ES-I3 (cell line): ENCODE data around the gene MRPL51.

ENCODE experiments used
- H3K36me3 ChIP-seq: 2 replicates; pipeline ENCODE4 v1.6.1; 2013; ENCODE audit warnings: mild to moderate bottlenecking, low read length, control low read depth, moderate library complexity; ENCODE audit not compliant: insufficient read depth
- H3K4me1 ChIP-seq: 2 replicates; pipeline ENCODE4 v1.6.1; 2013; ENCODE audit warnings: mild to moderate bottlenecking, control low read depth, low read length; ENCODE audit not compliant: insufficient read depth
- H3K9ac ChIP-seq: 2 replicates; pipeline ENCODE4 v1.6.1; 2013; ENCODE audit warnings: low read depth, mild to moderate bottlenecking, low read length, moderate library complexity
- H3K9me3 ChIP-seq: 2 replicates; pipeline ENCODE4 v1.6.1; 2013; ENCODE audit warnings: mild to moderate bottlenecking, low read length, moderate library complexity; ENCODE audit not compliant: control insufficient read depth, insufficient read depth

Gene MRPL51

DNA sequence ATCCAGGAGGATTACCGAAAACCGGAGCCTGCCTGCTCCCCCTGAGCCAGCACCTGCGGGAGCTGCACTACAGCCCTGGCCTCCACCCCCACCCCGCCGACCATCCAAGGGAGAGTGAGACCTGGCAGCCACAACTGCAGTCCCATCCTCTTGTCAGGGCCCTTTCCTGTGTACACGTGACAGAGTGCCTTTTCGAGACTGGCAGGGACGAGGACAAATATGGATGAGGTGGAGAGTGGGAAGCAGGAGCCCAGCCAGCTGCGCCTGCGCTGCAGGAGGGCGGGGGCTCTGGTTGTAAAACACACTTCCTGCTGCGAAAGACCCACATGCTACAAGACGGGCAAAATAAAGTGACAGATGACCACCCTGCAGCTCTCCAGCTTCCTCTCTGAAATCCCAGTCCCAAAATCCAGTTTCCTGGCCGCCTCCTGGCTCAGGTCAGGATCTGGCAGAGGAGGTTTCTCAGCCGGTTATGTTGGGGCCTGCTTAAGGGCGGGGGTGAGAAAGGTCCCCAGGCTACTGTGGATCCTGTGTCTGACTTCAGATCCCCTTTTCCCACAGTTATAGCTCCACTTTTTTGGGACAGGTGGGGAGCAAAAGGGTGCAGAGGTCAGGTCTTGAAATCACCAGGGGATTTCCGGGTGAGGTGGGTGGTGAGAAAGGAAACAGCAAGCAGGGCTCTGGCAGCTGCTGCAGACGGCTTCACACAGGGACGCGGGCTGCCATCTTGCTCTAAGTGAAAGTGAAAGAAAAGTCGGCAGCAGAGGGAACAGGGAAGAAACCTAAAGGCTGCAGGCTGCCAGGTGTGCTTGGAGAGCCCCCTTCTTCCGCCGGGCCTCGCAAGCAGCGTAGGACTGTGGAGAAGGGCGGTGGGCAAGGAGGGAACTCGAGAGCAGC is 41.5 kb downstream of the MRPL51 start, which contains the start of gene TAPBPL:
TAPBPL (plus strand) TSS at position 695 of the 897 bp plus-strand sequence. CDS start 207 bp downstream, outside the sequence.
- Histone ChIP-seq H3K36me3 (no peaks in the 10 kb centered on the region), H3K9ac (peak within 1 kb of the TSS; percentile 62), H3K9me3 (no peaks in the 10 kb centered on the region), H3K4me1 (peaks cover 22% of the 10 kb centered on the region)

- H3K36me3 ChIP-seq = no peaks in the 10 kb centered on the region
- H3K9ac ChIP-seq = peak overlapping the region; percentile 62
- peaks cover 22% of the 10 kb centered on the region for H3K4me1 ChIP-seq
- H3K9me3 ChIP-seq = no peaks in the 10 kb centered on the region
These were observed 42.2 kb downstream of the MRPL51 start for GRCh38 chr12:6450869-6451347.

DNA sequence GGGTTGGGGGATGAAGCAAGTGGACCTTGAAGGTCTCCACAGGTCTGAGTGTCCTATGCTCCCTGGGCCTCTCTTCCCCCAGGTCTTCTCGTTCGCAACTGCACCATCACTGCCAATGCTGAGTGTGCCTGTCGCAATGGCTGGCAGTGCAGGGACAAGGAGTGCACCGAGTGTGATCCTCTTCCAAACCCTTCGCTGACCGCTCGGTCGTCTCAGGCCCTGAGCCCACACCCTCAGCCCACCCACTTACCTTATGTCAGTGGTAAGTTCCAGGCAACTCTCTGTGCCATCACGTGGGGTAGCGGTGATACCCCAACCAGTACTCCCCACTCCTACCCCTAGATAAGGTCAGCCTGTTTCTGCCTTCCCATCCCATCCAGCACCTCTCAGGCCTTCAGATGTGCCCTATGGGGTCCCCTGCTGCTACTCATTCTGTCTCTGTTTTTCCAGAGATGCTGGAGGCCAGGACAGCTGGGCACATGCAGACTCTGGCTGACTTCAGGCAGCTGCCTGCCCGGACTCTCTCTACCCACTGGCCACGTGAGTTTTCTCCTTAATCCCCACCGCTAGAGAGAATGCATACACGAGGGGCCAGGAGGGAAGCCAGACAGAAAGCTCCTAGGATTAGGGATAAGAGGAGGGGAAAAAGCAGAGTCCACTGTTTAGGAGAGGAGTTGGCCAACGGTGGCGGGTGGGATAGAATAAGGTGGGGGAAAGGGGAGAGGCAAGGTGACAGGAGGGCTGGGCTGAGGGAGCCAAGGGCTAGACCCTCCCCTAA is 42.8 kb downstream of the MRPL51 start:
- H3K4me1 ChIP-seq = peaks cover 22% of the 10 kb centered on the region
- H3K36me3 ChIP-seq = no peaks in the 10 kb centered on the region
- no peaks in the 10 kb centered on the region for H3K9me3 ChIP-seq
- H3K9ac ChIP-seq = peak overlapping the region; percentile 62; the same call in 1 of the 2 replicates

DNA sequence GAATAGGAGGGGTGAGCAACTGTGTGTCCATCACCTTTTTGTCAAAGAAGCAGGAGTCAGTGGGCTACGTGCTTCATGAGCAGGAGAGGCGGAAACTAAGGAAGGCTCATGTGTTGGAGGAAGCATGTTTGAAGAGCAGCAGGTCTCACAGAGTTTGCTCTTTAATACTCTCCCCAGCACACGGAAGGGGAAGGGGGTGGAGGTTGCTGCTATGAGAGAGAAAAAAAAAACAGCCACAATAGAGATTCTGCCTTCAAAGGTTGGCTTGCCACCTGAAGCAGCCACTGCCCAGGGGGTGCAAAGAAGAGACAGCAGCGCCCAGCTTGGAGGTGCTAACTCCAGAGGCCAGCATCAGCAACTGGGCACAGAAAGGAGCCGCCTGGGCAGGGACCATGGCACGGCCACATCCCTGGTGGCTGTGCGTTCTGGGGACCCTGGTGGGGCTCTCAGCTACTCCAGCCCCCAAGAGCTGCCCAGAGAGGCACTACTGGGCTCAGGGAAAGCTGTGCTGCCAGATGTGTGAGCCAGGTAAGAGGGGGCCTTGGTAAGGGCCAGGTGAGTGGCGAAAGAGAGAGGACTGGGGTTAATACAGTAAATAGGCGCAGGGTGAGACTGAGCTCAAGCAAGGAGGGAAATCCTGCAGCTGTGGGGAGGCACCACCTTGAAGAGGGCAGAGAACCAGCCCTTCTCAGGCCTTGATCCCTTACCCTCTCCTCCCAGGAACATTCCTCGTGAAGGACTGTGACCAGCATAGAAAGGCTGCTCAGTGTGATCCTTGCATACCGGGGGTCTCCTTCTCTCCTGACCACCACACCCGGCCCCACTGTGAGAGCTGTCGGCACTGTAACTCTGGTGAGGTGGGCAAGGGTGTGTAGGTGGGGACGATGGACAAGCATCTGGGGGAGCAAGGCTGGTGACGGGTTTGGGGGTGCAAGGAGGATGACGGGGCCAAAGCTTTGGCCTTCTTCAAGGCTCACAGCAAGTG is 48.1 kb downstream of the MRPL51 start, which contains the start of gene CD27:
CD27 (plus strand) TSS at position 252 of the 985 bp plus-strand sequence; CDS start at position 393, 141 bp downstream.
- no peak within 1 kb of the TSS for H3K9ac ChIP-seq

DNA sequence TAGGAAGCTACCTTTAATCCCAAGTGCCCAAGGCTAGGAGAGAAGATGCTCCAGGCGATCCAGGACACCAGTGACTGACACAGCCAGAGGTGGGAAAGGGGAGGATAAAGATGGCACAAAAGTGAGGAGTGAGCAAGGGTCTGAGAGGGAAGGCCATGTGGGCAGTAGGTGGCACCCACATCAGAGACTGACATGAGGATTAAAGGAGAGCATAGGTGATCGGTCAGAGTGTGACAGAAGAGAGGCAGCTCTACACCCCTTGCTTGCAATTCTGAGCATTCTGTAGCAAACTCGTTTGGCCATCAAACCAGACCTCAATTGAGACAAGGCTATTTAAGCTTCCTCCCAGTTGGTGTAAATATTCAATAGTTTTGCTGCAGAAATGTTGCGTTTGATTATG is 49.0 kb downstream of the MRPL51 start:
- Histone ChIP-seq H3K9ac (no peak overlapping the region), H3K4me1 (0 out of 2 replicates have a peak, but pooled peaks cover 4% of the 10 kb centered on the region), H3K9me3 (no peaks in the 10 kb centered on the region), H3K36me3 (no peaks in the 10 kb centered on the region)

More for the DNA sequence above, 48.1 kb downstream of the MRPL51 start, which contains the start of gene CD27:
- H3K36me3 ChIP-seq = no peaks in the 10 kb centered on the region
- no peaks in the 10 kb centered on the region for H3K9me3 ChIP-seq
- H3K4me1 ChIP-seq = 0 out of 2 replicates have a peak, but pooled peaks cover 7% of the 10 kb centered on the region

GRCh38 chr12:6443361-6443983 is 49.6 kb downstream of the MRPL51 start:
- no peak overlapping the region for H3K9ac ChIP-seq
- H3K4me1 ChIP-seq = 0 out of 2 replicates have a peak, but pooled peaks cover 4% of the 10 kb centered on the region
- H3K9me3 ChIP-seq = no peaks in the 10 kb centered on the region
- H3K36me3 ChIP-seq = no peaks in the 10 kb centered on the region

GRCh38 chr12:6442836-6443235 is 50.2 kb downstream of the MRPL51 start:
- Histone ChIP-seq H3K9ac (no peak overlapping the region), H3K4me1 (0 out of 2 replicates have a peak, but pooled peaks cover 4% of the 10 kb centered on the region), H3K9me3 (no peaks in the 10 kb centered on the region), H3K36me3 (no peaks in the 10 kb centered on the region)
